ENCODE results near the gene PAPOLG. TPM values are rescaled to one million over a fixed set of nuclear protein-coding genes. Genes with fewer than 3 reads are reported as not detected.

Gene PAPOLG
- total RNA-seq, 2 experiments from 2014 or later = 13.2 to 13.8 TPM

DNA sequence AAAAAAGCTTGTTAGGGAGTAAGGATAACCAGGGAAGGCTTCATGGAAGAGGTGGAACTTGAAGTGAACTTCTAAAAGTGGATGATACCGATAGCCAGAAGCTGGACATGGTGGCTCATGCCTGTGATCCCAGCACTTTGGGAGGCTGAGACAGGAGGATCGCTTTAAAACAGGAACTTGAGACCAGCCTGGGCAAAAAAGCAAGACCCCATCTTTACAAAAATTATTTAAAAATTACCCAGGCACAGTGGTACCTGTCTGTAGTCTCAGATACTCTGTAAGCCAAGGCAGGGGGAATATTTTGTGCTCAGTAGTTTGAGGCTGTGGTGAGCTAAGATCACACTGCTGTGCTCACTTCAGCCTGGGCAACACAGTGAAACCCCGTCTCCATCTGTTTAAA, 10.2 kb downstream of the PAPOLG start:
- Mint-ChIP-seq H3K36me3 (ENCODE audit: low read depth) (peaks cover 48% of the 10 kb centered on the region), H3K4me3 (no peak overlapping the region), H3K9me3 (no peaks in the 10 kb centered on the region), H3K27me3 (no peaks in the 10 kb centered on the region), H3K4me1 (ENCODE audit: low read depth) (peaks cover 24% of the 10 kb centered on the region), H3K27ac (no peak overlapping the region)
- ATAC-seq (no peak), DNase-seq (no peak)
- intact Hi-C loops (cut with micrococcal nuclease) = no loop called here
- TF ChIP-seq, protein P1, sequence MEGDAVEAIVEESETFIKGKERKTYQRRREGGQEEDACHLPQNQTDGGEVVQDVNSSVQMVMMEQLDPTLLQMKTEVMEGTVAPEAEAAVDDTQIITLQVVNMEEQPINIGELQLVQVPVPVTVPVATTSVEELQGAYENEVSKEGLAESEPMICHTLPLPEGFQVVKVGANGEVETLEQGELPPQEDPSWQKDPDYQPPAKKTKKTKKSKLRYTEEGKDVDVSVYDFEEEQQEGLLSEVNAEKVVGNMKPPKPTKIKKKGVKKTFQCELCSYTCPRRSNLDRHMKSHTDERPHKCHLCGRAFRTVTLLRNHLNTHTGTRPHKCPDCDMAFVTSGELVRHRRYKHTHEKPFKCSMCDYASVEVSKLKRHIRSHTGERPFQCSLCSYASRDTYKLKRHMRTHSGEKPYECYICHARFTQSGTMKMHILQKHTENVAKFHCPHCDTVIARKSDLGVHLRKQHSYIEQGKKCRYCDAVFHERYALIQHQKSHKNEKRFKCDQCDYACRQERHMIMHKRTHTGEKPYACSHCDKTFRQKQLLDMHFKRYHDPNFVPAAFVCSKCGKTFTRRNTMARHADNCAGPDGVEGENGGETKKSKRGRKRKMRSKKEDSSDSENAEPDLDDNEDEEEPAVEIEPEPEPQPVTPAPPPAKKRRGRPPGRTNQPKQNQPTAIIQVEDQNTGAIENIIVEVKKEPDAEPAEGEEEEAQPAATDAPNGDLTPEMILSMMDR (IDR thresholded peaks at IDR 0.05) = no peak
- POLR2A ChIA-PET = interaction anchor here (2.0 kb wide), 1 partner anchor 10 kb away, joined by 7 read pairs; the partner anchor contains the start of gene PAPOLG
- CTCF ChIA-PET = interaction anchor here (0.7 to 1.7 kb wide), 7 partner anchors 12 to 233 kb away, joined by 3 to 4 read pairs (median 3); no protein-coding TSS in a partner anchor

DNA sequence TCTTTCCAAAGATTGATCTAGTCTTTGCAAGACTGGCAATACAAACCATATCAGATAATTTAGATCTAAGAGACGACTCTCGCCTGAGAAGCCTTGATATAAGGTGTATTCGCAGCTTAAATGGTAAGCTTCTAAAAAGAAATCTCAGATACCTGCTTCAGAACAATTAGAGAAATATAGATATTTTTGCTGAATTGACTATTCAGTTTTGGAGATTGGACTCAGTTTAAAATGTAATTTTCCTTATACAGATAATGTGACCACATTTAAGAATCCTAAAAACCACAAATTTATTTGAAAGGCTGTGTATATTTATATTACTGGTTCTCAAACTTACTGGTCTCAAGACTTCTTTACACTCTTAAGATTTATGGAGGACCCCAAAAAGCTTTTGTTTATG, 15.4 kb downstream of the PAPOLG start:
- Mint-ChIP-seq H3K4me1 (ENCODE audit: low read depth) (peaks cover 12% of the 10 kb centered on the region), H3K27me3 (no peaks in the 10 kb centered on the region), H3K36me3 (ENCODE audit: low read depth) (peaks cover 39% of the 10 kb centered on the region), H3K4me3 (no peak overlapping the region), H3K27ac (no peak overlapping the region), H3K9me3 (no peaks in the 10 kb centered on the region)
- intact Hi-C loops (cut with micrococcal nuclease) = no loop called here
- DNase-seq = no peak
- no peak for ATAC-seq
- POLR2A ChIA-PET = interaction anchor here (0.6 to 1.0 kb wide), 3 partner anchors 19 to 312 kb away, joined by 3 to 4 read pairs (median 4); no protein-coding TSS in a partner anchor
- CTCF ChIA-PET = interaction anchor here (0.8 to 1.8 kb wide), 3 partner anchors 63 to 228 kb away, joined by 3 to 5 read pairs (median 3); no protein-coding TSS in a partner anchor
- TF ChIP-seq, protein P1 (IDR thresholded peaks at IDR 0.05) = no peak

DNA sequence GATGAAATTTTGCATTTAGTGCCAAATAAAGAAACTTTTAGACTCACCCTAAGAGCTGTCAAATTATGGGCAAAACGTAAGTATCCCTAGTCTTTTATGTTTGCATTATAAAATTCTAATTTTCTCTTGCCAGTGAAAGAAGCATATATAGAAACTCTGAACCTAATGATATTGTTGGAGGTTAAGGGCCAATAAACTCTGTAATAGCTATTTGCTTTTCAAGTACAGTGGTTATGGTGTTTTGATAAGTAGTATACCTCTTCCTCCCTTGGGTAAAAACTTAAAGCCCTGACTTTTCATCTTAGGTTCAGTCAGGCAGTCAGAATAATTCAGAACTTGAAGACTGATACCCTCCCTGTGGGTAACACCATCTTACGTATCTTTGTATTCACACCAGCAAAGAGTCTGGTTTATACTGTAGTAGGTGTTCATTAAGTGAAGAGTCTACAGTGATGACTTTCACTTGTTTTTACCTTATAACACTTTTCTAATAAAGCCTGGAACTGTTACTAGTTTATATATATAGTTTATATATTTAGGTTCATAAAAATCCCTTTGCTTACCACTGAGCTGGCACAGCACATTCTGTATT, 19.1 kb downstream of the PAPOLG start:
- intact Hi-C loops (cut with micrococcal nuclease) = no loop called here
- POLR2A ChIA-PET = no interaction called here
- no peaks in the 10 kb centered on the region for H3K27me3 Mint-ChIP-seq
- no peak for DNase-seq
- H3K4me1 Mint-ChIP-seq (ENCODE audit: low read depth) = peaks cover under 1% of the 10 kb centered on the region
- H3K9me3 Mint-ChIP-seq = no peaks in the 10 kb centered on the region
- CTCF ChIA-PET = no interaction called here
- peaks cover 34% of the 10 kb centered on the region for H3K36me3 Mint-ChIP-seq (ENCODE audit: low read depth)
- ATAC-seq = no peak
- no peak overlapping the region for H3K4me3 Mint-ChIP-seq
- H3K27ac Mint-ChIP-seq = no peak overlapping the region
- TF ChIP-seq, protein P1 (IDR thresholded peaks at IDR 0.05) = no peak

DNA sequence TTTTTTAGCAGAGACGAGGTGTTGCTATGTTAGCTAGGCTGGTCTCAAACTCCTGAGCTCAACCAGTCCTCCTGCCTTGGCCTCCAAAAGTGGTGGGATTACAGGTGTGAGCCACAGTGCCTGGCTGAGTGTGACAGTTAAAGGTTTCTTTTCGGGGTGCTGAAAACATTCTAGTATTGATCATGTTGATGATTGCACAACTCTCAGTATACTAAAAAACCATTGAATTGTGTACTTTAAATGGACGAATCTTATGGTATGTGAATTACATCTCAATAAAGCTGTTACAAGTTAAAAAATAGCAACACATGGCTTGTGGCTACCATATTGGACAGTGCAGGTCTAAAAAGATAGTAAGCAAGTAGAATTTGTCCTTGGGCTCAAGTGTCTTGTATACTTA, 22.3 kb downstream of the PAPOLG start:
- no peak for DNase-seq
- intact Hi-C loops (cut with micrococcal nuclease) = no loop called here
- Mint-ChIP-seq H3K4me3 (no peak overlapping the region), H3K4me1 (ENCODE audit: low read depth) (no peaks in the 10 kb centered on the region), H3K27me3 (no peaks in the 10 kb centered on the region), H3K9me3 (no peaks in the 10 kb centered on the region), H3K36me3 (ENCODE audit: low read depth) (peaks cover 29% of the 10 kb centered on the region), H3K27ac (no peak overlapping the region)
- ChIA-PET POLR2A (interaction anchor here (0.7 kb wide), 2 partner anchors 12 to 113 kb away, joined by 3 to 4 read pairs; no protein-coding TSS in a partner anchor), CTCF (interaction anchor here (0.7 to 2.2 kb wide), 5 partner anchors 9 to 220 kb away, joined by 3 to 9 read pairs (median 3); no protein-coding TSS in a partner anchor)
- TF ChIP-seq, protein P1 (IDR thresholded peaks at IDR 0.05) = no peak
- no peak for ATAC-seq

DNA sequence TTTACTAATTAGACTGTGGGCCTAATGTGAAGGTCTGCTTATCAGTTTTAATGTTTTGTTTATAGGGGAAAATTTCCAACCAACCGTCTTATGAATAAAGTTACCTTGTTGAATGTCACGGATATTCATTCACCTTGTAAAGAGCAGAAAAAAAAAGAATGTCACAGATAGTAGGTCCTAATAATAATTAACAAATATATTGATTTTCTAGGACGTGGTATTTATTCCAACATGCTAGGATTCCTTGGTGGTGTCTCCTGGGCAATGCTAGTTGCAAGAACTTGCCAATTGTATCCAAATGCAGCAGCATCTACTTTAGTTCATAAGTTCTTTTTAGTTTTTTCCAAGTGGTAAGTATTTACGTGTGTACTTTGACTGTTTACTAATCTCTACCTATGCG, 23.4 kb downstream of the PAPOLG start:
- ChIA-PET CTCF (interaction anchor here (2.2 kb wide), 1 partner anchor 219 kb away, joined by 9 read pairs; no protein-coding TSS in a partner anchor), POLR2A (no interaction called here)
- peaks cover 30% of the 10 kb centered on the region for H3K36me3 Mint-ChIP-seq (ENCODE audit: low read depth)
- H3K9me3 Mint-ChIP-seq = no peaks in the 10 kb centered on the region
- no peaks in the 10 kb centered on the region for H3K4me1 Mint-ChIP-seq (ENCODE audit: low read depth)
- ATAC-seq (no peak), DNase-seq (no peak)
- TF ChIP-seq, protein P1 (IDR thresholded peaks at IDR 0.05) = no peak
- intact Hi-C loops (cut with micrococcal nuclease) = no loop called here
- H3K27ac Mint-ChIP-seq = no peak overlapping the region
- no peak overlapping the region for H3K4me3 Mint-ChIP-seq
- H3K27me3 Mint-ChIP-seq = no peaks in the 10 kb centered on the region
